HUES64 (cell line): ENCODE measurements around the gene KIAA0825.

Experiments used
- H3K27ac ChIP-seq: 2 replicates; pipeline ENCODE4 v1.7.0; 2013; ENCODE audit warnings: low read depth, low read length, inconsistent platforms
- H3K27me3 ChIP-seq: 2 replicates; pipeline ENCODE4 v1.6.1; 2013; ENCODE audit warnings: mild to moderate bottlenecking, low read length; ENCODE audit not compliant: insufficient read depth
- H3K36me3 ChIP-seq: 2 replicates; pipeline ENCODE4 v1.6.1; 2013; ENCODE audit warnings: mild to moderate bottlenecking, low read length; ENCODE audit not compliant: insufficient read depth
- H3K4me1 ChIP-seq: 2 replicates; pipeline ENCODE4 v1.6.1; 2013; ENCODE audit warnings: mild to moderate bottlenecking, low read length, moderate library complexity; ENCODE audit not compliant: insufficient read depth
- H3K4me3 ChIP-seq: 2 replicates; pipeline ENCODE4 v1.5.1; 2013; ENCODE audit warnings: mild to moderate bottlenecking, low read length, moderate library complexity
- H3K9ac ChIP-seq: 2 replicates; pipeline ENCODE4 v1.6.1; 2013; ENCODE audit warnings: mild to moderate bottlenecking, low read depth, low read length
- H3K9me3 ChIP-seq: 2 replicates; pipeline ENCODE4 v1.6.1; 2013; ENCODE audit warnings: low read depth, low read length; ENCODE audit not compliant: insufficient read depth
- WGBS: fragments of 150-250, 120-280 bp; methylation state at CpG from one replicate; pipeline ENCODE4 v1.1.7; 2013; ENCODE audit warnings: missing lambda C conversion rate; 5-methylcytosine and 5-hydroxymethylcytosine counted together

Gene KIAA0825

DNA sequence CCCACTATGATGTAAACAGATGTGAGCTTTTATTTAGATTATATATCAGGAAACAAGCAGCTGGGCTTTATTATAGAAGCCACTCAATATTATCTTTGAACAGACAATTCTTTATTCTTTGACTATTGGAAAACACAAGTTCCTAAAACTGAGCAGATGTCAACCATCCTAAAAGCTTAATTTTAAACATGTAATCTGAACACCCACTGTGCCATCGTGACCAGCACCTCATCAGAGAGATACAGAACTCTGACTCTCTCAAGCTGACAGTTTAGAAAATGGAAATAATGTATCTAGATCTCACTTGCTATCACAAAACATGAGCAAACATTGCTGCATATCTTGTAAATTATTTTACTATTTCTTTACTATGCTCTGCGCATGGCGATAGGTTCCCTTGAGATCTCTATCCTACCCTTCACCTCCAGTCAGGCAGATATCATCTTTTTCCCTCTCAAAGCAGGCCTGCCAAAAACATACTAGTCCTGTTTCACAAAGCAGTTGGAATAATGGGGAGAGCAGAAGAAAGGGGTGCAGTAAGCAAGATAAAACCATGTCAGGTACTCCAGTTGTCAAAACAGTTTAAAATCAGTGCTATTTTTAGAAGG is 151.0 kb downstream of the KIAA0825 start:
- Histone ChIP-seq H3K27me3 (no peaks in the 10 kb centered on the region), H3K27ac (no peak overlapping the region), H3K4me3 (no peak overlapping the region), H3K9ac (no peak overlapping the region), H3K4me1 (peaks cover 7% of the 10 kb centered on the region; the same call in 1 of the 2 replicates), H3K36me3 (no peaks in the 10 kb centered on the region), H3K9me3 (no peaks in the 10 kb centered on the region)
- 94% methylated on average over 3 of the region's 3 CpGs for WGBS

DNA sequence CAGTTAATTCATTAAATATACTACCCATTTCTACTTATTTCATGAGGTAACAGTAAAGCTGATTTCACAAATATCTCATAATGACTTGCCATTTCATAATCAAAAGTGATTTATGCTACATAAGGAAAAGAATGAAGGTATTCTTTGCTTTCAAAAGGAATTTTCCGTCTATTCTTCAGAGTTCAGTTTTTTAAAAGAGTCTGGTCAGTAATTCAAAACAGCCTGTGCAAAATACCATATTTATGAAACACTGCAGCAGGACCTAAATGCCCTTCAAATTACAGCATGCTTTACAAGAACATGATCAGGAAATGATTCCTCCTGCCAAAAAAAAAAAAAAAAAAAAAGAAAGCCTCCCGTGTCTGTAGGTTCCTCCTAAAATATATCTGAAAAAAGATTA is 154.7 kb downstream of the KIAA0825 start:
- peaks cover 7% of the 10 kb centered on the region; the same call in 1 of the 2 replicates for H3K4me1 ChIP-seq
- no peak overlapping the region for H3K9ac ChIP-seq
- WGBS = 93% methylated on average over 1 of the region's 2 CpGs
- H3K9me3 ChIP-seq = no peaks in the 10 kb centered on the region
- no peak overlapping the region for H3K4me3 ChIP-seq
- no peaks in the 10 kb centered on the region for H3K27me3 ChIP-seq
- no peaks in the 10 kb centered on the region for H3K36me3 ChIP-seq
- H3K27ac ChIP-seq = no peak overlapping the region

DNA sequence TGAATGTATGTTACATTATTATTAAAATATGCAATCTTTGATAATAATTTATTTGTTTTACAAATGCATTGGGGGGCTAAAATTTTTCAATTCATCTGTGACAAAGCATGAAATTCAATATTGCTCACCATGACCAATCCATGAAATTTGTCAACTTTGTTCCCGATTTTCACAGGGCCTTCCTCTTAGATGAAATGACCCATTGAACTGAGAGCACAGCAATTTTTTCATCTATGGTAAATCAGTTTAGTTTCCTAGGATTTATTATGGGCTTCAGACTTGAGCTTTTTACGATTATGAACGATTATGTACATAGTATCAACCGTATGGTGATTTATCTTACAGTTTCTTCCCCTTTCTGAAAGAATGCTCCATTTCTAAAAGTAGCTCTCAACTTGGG is 157.3 kb downstream of the KIAA0825 start:
- no peaks in the 10 kb centered on the region for H3K9me3 ChIP-seq
- no peak overlapping the region for H3K4me3 ChIP-seq
- no peaks in the 10 kb centered on the region for H3K36me3 ChIP-seq
- H3K4me1 ChIP-seq = peaks cover 7% of the 10 kb centered on the region; the same call in 1 of the 2 replicates
- H3K9ac ChIP-seq = no peak overlapping the region
- no peaks in the 10 kb centered on the region for H3K27me3 ChIP-seq
- 89% methylated on average over 4 of the region's 4 CpGs for WGBS
- H3K27ac ChIP-seq = no peak overlapping the region

DNA sequence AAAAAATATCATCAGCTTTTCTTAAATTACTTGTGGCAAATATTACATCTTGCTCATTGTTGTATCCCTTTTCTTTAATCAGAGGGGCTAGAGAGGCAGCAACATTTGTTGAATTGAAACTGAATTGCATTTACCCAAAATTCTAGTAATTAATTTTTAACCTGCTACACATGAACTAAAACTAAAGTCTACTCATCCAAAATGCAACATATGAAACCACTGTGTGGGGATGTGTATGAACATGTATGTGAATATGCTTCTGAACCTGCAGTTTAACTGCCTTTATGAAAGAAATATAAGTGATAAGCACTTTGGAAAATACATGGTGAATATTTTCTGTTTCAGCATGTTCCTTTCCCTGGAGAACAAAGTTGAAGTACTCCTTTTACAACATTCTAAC is 158.5 kb downstream of the KIAA0825 start:
- no peaks in the 10 kb centered on the region for H3K9me3 ChIP-seq
- H3K4me1 ChIP-seq = no peaks in the 10 kb centered on the region
- no peak overlapping the region for H3K27ac ChIP-seq
- H3K9ac ChIP-seq = no peak overlapping the region
- no peaks in the 10 kb centered on the region for H3K27me3 ChIP-seq
- H3K36me3 ChIP-seq = no peaks in the 10 kb centered on the region
- H3K4me3 ChIP-seq = no peak overlapping the region

DNA sequence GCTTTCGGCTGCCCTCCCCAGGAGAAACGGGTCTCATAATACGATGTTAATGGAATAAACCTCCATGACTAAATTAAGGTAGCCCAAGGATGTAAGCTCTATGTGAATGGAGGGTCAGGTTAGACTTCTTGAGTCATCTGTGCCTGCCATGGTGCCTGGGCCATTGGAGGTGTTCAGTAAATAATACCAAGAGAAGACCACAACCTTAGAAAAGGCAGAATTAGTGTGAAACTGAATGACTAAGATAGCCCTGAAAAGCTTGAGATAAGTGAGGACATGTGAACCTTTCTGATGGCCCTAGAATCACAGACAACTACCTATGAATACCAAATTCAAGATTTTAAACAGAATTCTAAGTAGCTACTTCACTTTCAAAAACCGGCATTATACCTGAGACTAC is 160.6 kb downstream of the KIAA0825 start:
- WGBS = 98% methylated on average over 4 of the region's 4 CpGs

DNA sequence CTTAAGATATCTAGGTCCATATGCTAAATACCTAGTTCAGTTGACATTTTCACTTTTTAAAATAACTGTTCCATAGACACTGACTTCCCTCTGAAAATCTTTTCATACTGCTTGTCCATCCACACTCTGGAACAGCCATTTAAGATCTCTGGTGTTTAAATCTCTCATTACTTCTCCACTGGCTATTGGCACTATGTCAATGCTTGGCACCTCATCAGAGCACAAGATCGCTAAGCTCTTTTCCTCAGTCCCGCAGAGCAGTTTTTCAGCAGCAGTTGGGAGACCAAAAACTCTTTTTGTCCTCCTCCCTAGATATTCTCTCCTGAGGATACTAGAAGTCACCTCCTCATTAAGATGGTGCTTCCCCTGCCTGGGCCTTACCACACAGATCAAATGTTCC is 172.7 kb downstream of the KIAA0825 start:
- Histone ChIP-seq H3K9ac (no peak overlapping the region), H3K36me3 (no peaks in the 10 kb centered on the region), H3K27me3 (no peaks in the 10 kb centered on the region), H3K9me3 (no peaks in the 10 kb centered on the region), H3K27ac (no peak overlapping the region), H3K4me1 (peaks cover 8% of the 10 kb centered on the region; the same call in 1 of the 2 replicates), H3K4me3 (no peak overlapping the region)
- 92% methylated on average over 2 of the region's 2 CpGs for WGBS

More for the DNA sequence above, 160.6 kb downstream of the KIAA0825 start:
- no peak overlapping the region for H3K27ac ChIP-seq
- no peaks in the 10 kb centered on the region for H3K4me1 ChIP-seq
- no peak overlapping the region for H3K4me3 ChIP-seq
- no peaks in the 10 kb centered on the region for H3K27me3 ChIP-seq
- no peaks in the 10 kb centered on the region for H3K36me3 ChIP-seq
- H3K9ac ChIP-seq = no peak overlapping the region
- no peaks in the 10 kb centered on the region for H3K9me3 ChIP-seq

DNA sequence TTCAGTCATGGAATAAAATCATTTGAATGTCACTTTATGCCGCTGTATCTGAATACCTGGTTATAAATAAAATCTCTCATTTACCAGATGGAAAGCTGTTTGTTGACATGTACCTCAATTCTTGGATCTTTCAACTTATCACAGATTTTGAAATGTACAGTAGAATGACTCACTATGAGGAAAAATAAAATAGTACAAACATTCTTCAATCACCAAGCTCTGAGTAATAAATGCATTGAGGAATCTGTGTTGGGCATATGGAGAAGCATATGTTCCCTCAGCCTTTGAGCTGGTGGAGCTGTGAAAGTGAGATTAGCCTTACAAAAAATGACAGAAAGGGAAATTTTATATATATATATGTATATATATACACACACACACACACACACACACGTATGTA is 175.4 kb downstream of the KIAA0825 start:
- Histone ChIP-seq H3K36me3 (no peaks in the 10 kb centered on the region), H3K9ac (no peak overlapping the region), H3K9me3 (no peaks in the 10 kb centered on the region), H3K4me3 (no peak overlapping the region), H3K4me1 (no peaks in the 10 kb centered on the region), H3K27ac (no peak overlapping the region), H3K27me3 (no peaks in the 10 kb centered on the region)
- WGBS = no CpG with 5 or more reads among the region's 2 CpGs

DNA sequence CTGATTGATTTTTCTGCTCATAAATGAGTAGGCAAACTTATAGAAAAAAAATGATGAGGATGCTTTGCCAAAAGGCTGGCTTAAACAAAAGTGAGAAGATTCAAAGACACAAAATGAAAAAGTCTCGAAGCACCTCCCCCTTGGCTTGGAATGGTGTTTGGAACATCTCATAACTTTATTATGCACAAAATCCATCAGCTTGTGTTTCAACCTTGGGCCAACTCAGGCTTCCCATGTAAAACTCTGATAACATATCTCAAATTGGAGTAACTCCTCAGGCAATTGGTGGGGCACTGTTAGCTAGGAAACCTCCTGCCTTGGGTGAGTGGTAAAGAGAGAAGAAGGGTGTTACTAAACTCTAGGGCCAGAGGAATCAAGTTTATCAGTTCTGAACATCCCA is 176.3 kb downstream of the KIAA0825 start:
- Histone ChIP-seq H3K36me3 (no peaks in the 10 kb centered on the region), H3K27me3 (no peaks in the 10 kb centered on the region)

DNA sequence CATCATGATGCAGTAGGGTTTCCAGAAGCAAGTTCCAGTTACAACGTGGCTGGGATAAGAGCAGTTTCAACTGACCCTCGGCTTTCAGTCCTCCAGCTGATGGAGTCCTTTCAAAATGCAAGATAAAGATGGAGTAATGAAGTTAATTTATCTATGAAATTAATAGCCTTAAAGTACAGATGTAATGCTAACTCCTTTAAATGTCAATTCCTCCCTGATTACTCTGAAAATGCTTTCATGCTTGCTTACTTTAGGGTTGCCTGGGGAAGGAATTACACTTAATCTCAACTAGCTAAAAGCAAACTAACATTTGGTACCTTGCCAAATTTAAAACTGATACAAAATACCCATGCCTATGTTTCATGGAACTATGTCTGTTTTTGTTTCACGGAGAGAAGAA is 178.4 kb downstream of the KIAA0825 start:
- H3K4me1 ChIP-seq = no peaks in the 10 kb centered on the region
- no peak overlapping the region for H3K4me3 ChIP-seq
- H3K9ac ChIP-seq = no peak overlapping the region
- 100% methylated on average over 2 of the region's 3 CpGs for WGBS
- no peaks in the 10 kb centered on the region for H3K9me3 ChIP-seq
- no peaks in the 10 kb centered on the region for H3K36me3 ChIP-seq
- no peaks in the 10 kb centered on the region for H3K27me3 ChIP-seq
- no peak overlapping the region for H3K27ac ChIP-seq

More for the DNA sequence above, 176.3 kb downstream of the KIAA0825 start:
- no peak overlapping the region for H3K4me3 ChIP-seq
- 92% methylated on average over 1 of the region's 1 CpG for WGBS
- no peaks in the 10 kb centered on the region for H3K9me3 ChIP-seq
- no peaks in the 10 kb centered on the region for H3K4me1 ChIP-seq
- H3K9ac ChIP-seq = no peak overlapping the region
- no peak overlapping the region for H3K27ac ChIP-seq

DNA sequence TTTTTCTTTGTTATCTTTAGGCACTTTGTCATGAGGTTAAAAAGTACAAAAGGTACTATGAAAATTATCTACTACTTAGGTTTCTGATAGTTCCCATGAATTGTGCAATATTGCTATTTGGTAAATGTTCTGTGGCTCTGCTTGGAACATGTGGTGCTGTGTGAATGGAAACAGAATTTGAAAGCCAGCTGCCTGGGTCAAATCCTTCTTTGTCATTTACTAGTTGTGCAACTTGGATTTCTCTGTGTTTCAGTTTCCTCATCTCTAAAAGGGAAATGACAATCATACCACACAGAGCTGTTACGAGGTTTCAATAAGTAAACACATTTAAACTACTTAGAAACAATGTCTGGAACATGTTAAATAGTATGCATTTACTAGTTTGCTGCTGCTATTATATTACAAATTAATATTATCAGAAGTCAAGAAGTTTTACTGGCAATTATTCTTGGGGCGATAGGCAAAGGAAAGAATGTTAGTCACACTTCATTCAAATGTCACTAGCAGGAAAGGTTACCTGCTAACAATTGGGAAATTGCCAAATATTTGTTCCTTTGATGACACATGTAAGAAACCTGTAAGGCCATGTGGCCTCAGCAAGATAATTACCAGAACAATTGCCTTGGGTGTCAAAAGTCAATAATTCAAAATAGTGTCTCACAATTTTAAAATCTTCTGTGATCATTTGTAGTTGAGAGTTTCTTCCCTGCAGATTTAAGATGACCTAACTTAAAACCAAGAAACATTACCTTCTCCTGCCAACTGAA is 184.8 kb downstream of the KIAA0825 start:
- Histone ChIP-seq H3K27me3 (no peaks in the 10 kb centered on the region), H3K4me1 (no peaks in the 10 kb centered on the region), H3K4me3 (no peak overlapping the region), H3K27ac (no peak overlapping the region), H3K9ac (no peak overlapping the region), H3K9me3 (no peaks in the 10 kb centered on the region), H3K36me3 (no peaks in the 10 kb centered on the region)
- WGBS = 80% methylated on average over 1 of the region's 2 CpGs

DNA sequence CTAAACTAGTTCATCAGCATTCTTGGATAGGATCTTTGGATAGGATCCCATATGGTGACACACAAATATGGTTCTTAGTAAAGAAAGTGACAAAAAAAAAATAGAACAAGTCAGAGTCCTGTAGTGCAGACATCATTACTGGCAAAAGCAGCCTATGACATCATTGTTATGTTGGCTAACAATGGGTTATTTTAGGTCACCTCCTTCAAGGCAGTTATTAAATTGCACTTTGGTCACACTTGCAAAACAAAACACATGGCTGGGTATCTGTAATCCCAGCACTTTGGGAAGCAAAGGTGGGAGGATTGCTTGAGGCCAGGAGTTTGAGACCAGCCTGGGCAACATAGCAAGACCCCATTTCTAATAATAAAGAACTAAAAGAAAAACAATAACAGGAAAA is 185.9 kb downstream of the KIAA0825 start:
- H3K9me3 ChIP-seq = no peaks in the 10 kb centered on the region
- no peaks in the 10 kb centered on the region for H3K27me3 ChIP-seq
- no peaks in the 10 kb centered on the region for H3K4me1 ChIP-seq
- H3K9ac ChIP-seq = no peak overlapping the region
- H3K27ac ChIP-seq = no peak overlapping the region
- no peaks in the 10 kb centered on the region for H3K36me3 ChIP-seq
- H3K4me3 ChIP-seq = no peak overlapping the region
